HEK293 (cell line): ENCODE data around the gene ZNF462.

ENCODE experiments used
- CTCF ChIA-PET: fragments of 350-600 bp; formaldehyde crosslinking; extraction: SDS; loops from one replicate; lab custom pipeline; 2021; ENCODE audit warnings: antibody characterized with exemption; lab: Yijun Ruan, JAX
- POLR2A ChIA-PET: fragments of 300-600 bp; formaldehyde crosslinking; extraction: SDS; loops from one replicate; lab custom pipeline; 2020; ENCODE audit warnings: antibody characterized with exemption, inconsistent platforms; lab: Yijun Ruan, JAX
- H3K27ac ChIP-seq: fragments of 200-500 bp; sonication (Bioruptor generic); 2 replicates; pipeline ENCODE4 v1.5.1; 2014; ENCODE audit warnings: low read depth, low read length, control low read depth, inconsistent platforms; ENCODE audit errors: extremely low read depth
- H3K36me3 ChIP-seq, 2 experiments: fragments of 200-500 bp in 1 of 2; sonication (Bioruptor generic) in 1 of 2; 1 replicate in 1 of 2; 2 replicates in 1 of 2; pipeline ENCODE4 v1.5.1; 2014 to 2017; ENCODE audit warnings: inconsistent platforms in 2 of 2, low read length in 2 of 2; ENCODE audit not compliant: control insufficient read depth in 2 of 2, insufficient read depth in 1 of 2
- H3K4me1 ChIP-seq: fragments of 200-500 bp; sonication (Bioruptor generic); 2 replicates; pipeline ENCODE4 v1.5.1; 2014; ENCODE audit warnings: mild to moderate bottlenecking, low read length, inconsistent platforms; ENCODE audit not compliant: control insufficient read depth, insufficient read depth
- H3K4me3 ChIP-seq: 2 replicates; pipeline ENCODE4 v1.5.1; 2011; ENCODE audit warnings: low read depth, mild to moderate bottlenecking, control low read depth, low read length, moderate library complexity
- H3K9me3 ChIP-seq: fragments of 200-500 bp; sonication (Bioruptor generic); 2 replicates; pipeline ENCODE4 v1.5.1; 2014; ENCODE audit warnings: low read depth, low read length, inconsistent platforms; ENCODE audit not compliant: control insufficient read depth, insufficient read depth
- HIC1 ChIP-seq: fragments of 450-650 bp; formaldehyde crosslinking; IDR thresholded peaks from 2 replicates; pipeline ENCODE4 v1.5.1; 2016; ENCODE audit warnings: missing biosample characterization, missing genetic modification characterization
- KLF9 ChIP-seq: fragments of 450-650 bp; formaldehyde crosslinking; IDR thresholded peaks from 2 replicates; pipeline ENCODE4 v1.5.1; 2016; ENCODE audit warnings: missing biosample characterization, missing genetic modification characterization, low read depth
- PRDM1 ChIP-seq: fragments of 450-650 bp; formaldehyde crosslinking; IDR thresholded peaks from 2 replicates; pipeline ENCODE4; 2016; ENCODE audit warnings: missing biosample characterization, missing genetic modification characterization
- PRDM2 ChIP-seq: fragments of 450-650 bp; formaldehyde crosslinking; IDR thresholded peaks from 2 replicates; pipeline ENCODE4 v1.5.1; 2016; ENCODE audit warnings: missing biosample characterization, missing genetic modification characterization, borderline replicate concordance
- SETDB1 ChIP-seq: IDR thresholded peaks from one replicate; pipeline ENCODE4 v1.6.1; 2017; ENCODE audit warnings: mild to moderate bottlenecking, low read length, moderate library complexity, mixed read lengths; ENCODE audit not compliant: insufficient read length
- YY2 ChIP-seq: fragments of 450-650 bp; formaldehyde crosslinking; IDR thresholded peaks from 2 replicates; pipeline ENCODE4 v1.5.1; 2016; ENCODE audit warnings: missing biosample characterization, missing genetic modification characterization
- ZBTB1 ChIP-seq: fragments of 450-650 bp; formaldehyde crosslinking; IDR thresholded peaks from 2 replicates; pipeline ENCODE4 v1.5.1; 2016; ENCODE audit warnings: missing biosample characterization, missing genetic modification characterization
- ZFP3 ChIP-seq: fragments of 450-650 bp; formaldehyde crosslinking; IDR thresholded peaks from 2 replicates; pipeline ENCODE4 v1.5.1; 2016; ENCODE audit warnings: low read depth, missing biosample characterization, missing genetic modification characterization
- ZNF114 ChIP-seq: fragments of 450-650 bp; formaldehyde crosslinking; IDR thresholded peaks from 2 replicates; pipeline ENCODE4 v1.5.0; 2017; ENCODE audit warnings: missing biosample characterization, missing genetic modification characterization
- ZNF121 ChIP-seq: fragments of 450-650 bp; formaldehyde crosslinking; IDR thresholded peaks from 2 replicates; pipeline ENCODE4 v1.5.1; 2016; ENCODE audit warnings: missing biosample characterization, missing genetic modification characterization
- ZNF174 ChIP-seq: fragments of 450-650 bp; formaldehyde crosslinking; IDR thresholded peaks from 2 replicates; pipeline ENCODE4 v1.5.0; 2017; ENCODE audit warnings: missing biosample characterization, mild to moderate bottlenecking, missing genetic modification characterization
- ZNF324 ChIP-seq: fragments of 450-650 bp; formaldehyde crosslinking; IDR thresholded peaks from 2 replicates; pipeline ENCODE4 v1.5.1; 2016; ENCODE audit warnings: missing biosample characterization, missing genetic modification characterization
- ZNF362 ChIP-seq: fragments of 450-650 bp; formaldehyde crosslinking; IDR thresholded peaks from 2 replicates; pipeline ENCODE4 v1.5.1; 2016; ENCODE audit warnings: missing biosample characterization, missing genetic modification characterization
- ZNF366 ChIP-seq: fragments of 450-650 bp; formaldehyde crosslinking; conservative IDR thresholded peaks from 2 replicates; pipeline ENCODE4 v1.5.1; 2016; ENCODE audit warnings: missing biosample characterization, missing genetic modification characterization
- ZNF449 ChIP-seq: fragments of 450-650 bp; formaldehyde crosslinking; IDR thresholded peaks from 2 replicates; pipeline ENCODE4 v1.5.1; 2017; ENCODE audit warnings: missing biosample characterization, mild to moderate bottlenecking, missing genetic modification characterization, moderate library complexity
- ZNF626 ChIP-seq: fragments of 450-650 bp; sonication (Bioruptor Pico); formaldehyde crosslinking; IDR thresholded peaks from 2 replicates; pipeline ENCODE4 v1.5.1; 2018; ENCODE audit warnings: missing biosample characterization, missing genetic modification characterization, inconsistent platforms
- ZNF701 ChIP-seq: fragments of 450-650 bp; formaldehyde crosslinking; IDR thresholded peaks from 2 replicates; pipeline ENCODE4 v1.5.1; 2016; ENCODE audit warnings: missing biosample characterization, missing genetic modification characterization

ZNF462 gene

GRCh38 chr9:106913276-106913675, 50.3 kb downstream of the ZNF462 start:
- H3K9me3 ChIP-seq: no peaks in the 10 kb centered on the region
- H3K27ac ChIP-seq: no peak overlapping the region
- H3K4me1 ChIP-seq: no peaks in the 10 kb centered on the region
- H3K4me3 ChIP-seq: no peak overlapping the region
- H3K36me3 ChIP-seq: no peaks in the 10 kb centered on the region
- no peak for TF ChIP-seq ZNF626
- no peak for TF ChIP-seq PRDM2 (tag by site-specific recombination)
- TF ChIP-seq PRDM1 (tag by site-specific recombination): no peak
- TF ChIP-seq ZNF324: no peak
- no peak for TF ChIP-seq HIC1 (tag by site-specific recombination)
- TF ChIP-seq ZNF121 (tag by site-specific recombination): no peak
- TF ChIP-seq ZNF449 (tag by site-specific recombination): no peak
- no peak for TF ChIP-seq SETDB1
- TF ChIP-seq ZNF366 (tag by site-specific recombination): no peak
- no peak for TF ChIP-seq ZFP3 (tag by site-specific recombination)
- TF ChIP-seq ZNF114 (tag by site-specific recombination): no peak
- no peak for TF ChIP-seq ZNF701 (tag by site-specific recombination)
- TF ChIP-seq ZBTB1 (tag by site-specific recombination): no peak
- no peak for TF ChIP-seq YY2 (tag by site-specific recombination)
- TF ChIP-seq KLF9 (tag by site-specific recombination): no peak
- no peak for TF ChIP-seq ZNF174 (tag by site-specific recombination)
- no peak for TF ChIP-seq ZNF362 (tag by site-specific recombination)
- TF ChIP-seq, all 188 proteins: peak for 0
- CTCF ChIA-PET: no interaction called here
- POLR2A ChIA-PET: no interaction called here
